ENCODE data around the gene ANGPT4. TPM values are rescaled to one million over a fixed set of nuclear protein-coding genes. Genes with fewer than 3 reads are reported as not detected.
"Not testable (repeated sequence)": the region's sequence is repeated elsewhere in the genome, so short reads cannot be mapped to it uniquely, and the experiment has no call there.

The ANGPT4 gene
- total RNA-seq, 2 donors from 2014 or later, result 0.06 TPM; not detected in 1

GRCh38 chr20:860891-861290 is 55.2 kb downstream of the ANGPT4 start:
- H3K9me3 Mint-ChIP-seq, result no peaks in the 10 kb centered on the region
- H3K27me3 Mint-ChIP-seq, result no peaks in the 10 kb centered on the region
- no peak for ATAC-seq (replicated peaks)
- H3K4me3 Mint-ChIP-seq, result no peak overlapping the region
- H3K27ac Mint-ChIP-seq, result no peak overlapping the region
- no peaks in the 10 kb centered on the region for H3K36me3 Mint-ChIP-seq (ENCODE audit: low read depth)
- H3K4me1 Mint-ChIP-seq, result peaks cover 26% of the 10 kb centered on the region

- Mint-ChIP-seq H3K9me3 (no peaks in the 10 kb centered on the region), H3K4me3 (peak overlapping the region; percentile 47), H3K36me3 (ENCODE audit: low read depth) (no peaks in the 10 kb centered on the region), H3K27ac (peak overlapping the region; percentile 28), H3K27me3 (no peaks in the 10 kb centered on the region), H3K4me1 (peaks cover 26% of the 10 kb centered on the region)
- ATAC-seq (replicated peaks), result peak; percentile 61
These were observed 56.3 kb downstream of the ANGPT4 start for GRCh38 chr20:859751-860231.

- no peaks in the 10 kb centered on the region for H3K9me3 Mint-ChIP-seq
- H3K27me3 Mint-ChIP-seq, result no peaks in the 10 kb centered on the region
- H3K36me3 Mint-ChIP-seq (ENCODE audit: low read depth), result no peaks in the 10 kb centered on the region
- ATAC-seq (replicated peaks), result no peak
- peak overlapping the region; percentile 36 for H3K27ac Mint-ChIP-seq
- H3K4me3 Mint-ChIP-seq, result no peak overlapping the region
- peaks cover 40% of the 10 kb centered on the region for H3K4me1 Mint-ChIP-seq
These were observed 58.1 kb downstream of the ANGPT4 start for GRCh38 chr20:858011-858410.

- H3K4me1 Mint-ChIP-seq, result peaks cover 45% of the 10 kb centered on the region
- H3K27me3 Mint-ChIP-seq, result no peaks in the 10 kb centered on the region
- peak overlapping the region; percentile 33 for H3K4me3 Mint-ChIP-seq
- H3K9me3 Mint-ChIP-seq, result no peaks in the 10 kb centered on the region
- ATAC-seq (replicated peaks), result peak; percentile 72
- H3K36me3 Mint-ChIP-seq (ENCODE audit: low read depth), result no peaks in the 10 kb centered on the region
- H3K27ac Mint-ChIP-seq, result no peak overlapping the region
These were observed 59.8 kb downstream of the ANGPT4 start for GRCh38 chr20:856361-856775.

GRCh38 chr20:855466-856360 is 60.4 kb downstream of the ANGPT4 start:
- no peak overlapping the region for H3K27ac Mint-ChIP-seq
- no peaks in the 10 kb centered on the region for H3K36me3 Mint-ChIP-seq (ENCODE audit: low read depth)
- no peaks in the 10 kb centered on the region for H3K9me3 Mint-ChIP-seq
- no peaks in the 10 kb centered on the region for H3K27me3 Mint-ChIP-seq
- H3K4me1 Mint-ChIP-seq, result peaks cover 45% of the 10 kb centered on the region
- peak overlapping the region; percentile 33 for H3K4me3 Mint-ChIP-seq
- no peak for ATAC-seq (replicated peaks)

DNA sequence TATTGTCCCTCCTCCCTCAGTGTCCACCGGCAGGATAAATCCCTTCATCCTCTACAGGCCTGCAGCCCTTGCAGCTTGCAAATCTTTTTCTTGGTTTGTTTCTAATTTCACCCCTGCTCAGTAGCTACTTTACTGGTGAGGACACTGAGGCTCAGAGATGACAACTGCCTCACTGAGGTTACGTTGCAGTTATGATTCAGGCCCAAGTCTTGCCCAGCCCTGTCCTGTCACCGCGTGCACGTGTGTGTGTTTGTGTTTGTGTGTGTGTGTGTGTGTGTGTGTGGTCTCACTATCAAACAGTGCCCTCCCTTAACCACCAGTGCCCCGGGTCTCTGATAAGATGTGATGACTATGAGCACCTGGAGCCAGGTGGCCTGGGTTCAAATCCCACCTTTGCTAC is 61.5 kb downstream of the ANGPT4 start:
- Mint-ChIP-seq H3K27ac (no peak overlapping the region), H3K4me1 (peaks cover 37% of the 10 kb centered on the region), H3K36me3 (ENCODE audit: low read depth) (no peaks in the 10 kb centered on the region), H3K27me3 (no peaks in the 10 kb centered on the region), H3K9me3 (no peaks in the 10 kb centered on the region), H3K4me3 (no peak overlapping the region)
- ATAC-seq (replicated peaks), result no peak

- Mint-ChIP-seq H3K27me3 (no peaks in the 10 kb centered on the region), H3K9me3 (no peaks in the 10 kb centered on the region), H3K4me3 (no peak overlapping the region), H3K4me1 (peaks cover 31% of the 10 kb centered on the region), H3K27ac (peak overlapping the region; percentile 26), H3K36me3 (ENCODE audit: low read depth) (no peaks in the 10 kb centered on the region)
- peak; percentile 34 for ATAC-seq (replicated peaks)
These were observed 62.6 kb downstream of the ANGPT4 start for GRCh38 chr20:853406-853996.

- Mint-ChIP-seq H3K4me1 (peaks cover 32% of the 10 kb centered on the region), H3K36me3 (ENCODE audit: low read depth) (peaks cover 10% of the 10 kb centered on the region), H3K27ac (peak overlapping the region; percentile 38)
- H3K4me3 Mint-ChIP-seq; ATAC-seq (replicated peaks); H3K9me3 Mint-ChIP-seq; H3K27me3 Mint-ChIP-seq: not testable (repeated sequence)
These were observed 67.4 kb downstream of the ANGPT4 start for GRCh38 chr20:848731-849130.

DNA sequence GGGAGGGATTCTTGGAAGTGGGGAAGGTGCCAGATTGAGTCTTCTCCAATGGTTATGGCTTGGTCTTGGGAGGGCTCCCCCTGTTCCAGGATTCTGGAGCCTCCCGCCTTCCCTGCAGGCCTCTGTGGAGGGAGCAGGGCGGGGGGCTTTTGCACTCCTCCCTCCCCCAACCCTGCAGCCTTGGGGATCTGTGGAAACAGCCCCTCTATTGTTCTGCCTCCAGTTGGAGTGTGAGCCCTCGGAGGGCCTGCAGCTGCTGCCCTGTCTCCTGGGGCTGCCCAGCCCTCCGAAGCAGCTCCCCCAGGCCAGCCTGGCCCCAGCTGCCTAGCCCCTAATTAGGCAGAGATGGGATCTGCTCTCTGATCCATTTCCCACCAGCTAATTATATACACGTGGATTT is 67.9 kb downstream of the ANGPT4 start:
- Mint-ChIP-seq H3K36me3 (ENCODE audit: low read depth) (peaks cover 10% of the 10 kb centered on the region), H3K4me1 (peaks cover 26% of the 10 kb centered on the region), H3K27me3 (no peaks in the 10 kb centered on the region), H3K9me3 (no peaks in the 10 kb centered on the region), H3K4me3 (no peak overlapping the region), H3K27ac (peak overlapping the region; percentile 38)
- ATAC-seq (replicated peaks), result no peak

- Mint-ChIP-seq H3K4me3 (peak overlapping the region; percentile 84), H3K27ac (peak overlapping the region; percentile 82), H3K36me3 (ENCODE audit: low read depth) (peaks cover 10% of the 10 kb centered on the region), H3K9me3 (no peaks in the 10 kb centered on the region), H3K4me1 (peaks cover 23% of the 10 kb centered on the region), H3K27me3 (no peaks in the 10 kb centered on the region)
- peak; percentile 14 for ATAC-seq (replicated peaks)
These were observed 69.2 kb downstream of the ANGPT4 start for GRCh38 chr20:846894-847278.

DNA sequence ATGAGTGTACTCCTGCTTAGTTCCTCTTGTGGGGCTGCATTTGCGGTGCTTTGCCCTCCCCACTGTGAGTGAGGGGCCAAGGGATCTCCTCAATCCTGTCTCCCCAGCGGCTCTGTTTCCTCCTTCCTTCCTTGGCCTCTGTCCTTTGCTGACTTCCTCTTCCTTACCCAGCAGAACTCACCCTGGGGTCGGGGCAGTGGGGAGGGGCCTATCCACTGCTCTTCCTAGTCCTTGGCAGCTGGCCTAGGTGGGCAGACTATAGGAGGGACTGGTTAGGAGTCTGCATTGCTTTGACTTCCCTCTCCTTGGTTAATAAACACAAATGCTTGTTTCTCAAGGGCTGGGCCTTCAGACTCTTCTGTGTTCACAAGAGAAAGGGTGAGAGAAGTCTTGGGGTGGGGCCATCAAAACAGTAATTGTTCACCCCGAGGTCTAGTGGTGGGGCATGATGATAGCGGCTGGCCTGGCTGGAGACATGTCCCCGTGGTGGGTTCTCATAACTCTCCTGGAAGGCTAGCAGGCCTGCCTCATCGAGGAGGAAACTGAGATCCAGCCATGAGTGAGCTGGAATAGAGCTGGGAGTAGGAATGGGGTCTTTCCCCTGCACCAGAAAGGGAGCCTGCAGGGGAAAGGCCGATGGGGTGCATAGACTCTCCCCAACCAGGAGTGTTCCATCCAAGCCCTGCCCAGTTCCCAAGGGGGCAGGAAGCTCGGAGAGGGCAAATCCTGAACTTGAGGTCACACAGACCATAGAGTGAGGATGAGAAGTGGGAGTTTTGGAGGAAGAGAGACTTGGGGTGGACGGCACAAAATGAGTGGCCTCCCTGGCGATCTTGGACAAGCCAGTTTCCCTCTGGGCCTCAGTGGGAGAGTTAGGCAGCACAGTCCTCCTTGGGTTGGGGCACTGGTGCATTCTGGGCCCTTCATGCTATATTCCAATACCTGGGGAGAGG is 69.9 kb downstream of the ANGPT4 start:
- Mint-ChIP-seq H3K36me3 (ENCODE audit: low read depth) (peaks cover 10% of the 10 kb centered on the region), H3K27ac (peak overlapping the region; percentile 82), H3K4me1 (peaks cover 19% of the 10 kb centered on the region), H3K9me3 (no peaks in the 10 kb centered on the region), H3K27me3 (no peaks in the 10 kb centered on the region), H3K4me3 (peak overlapping the region; percentile 84)
- no peak for ATAC-seq (replicated peaks)

DNA sequence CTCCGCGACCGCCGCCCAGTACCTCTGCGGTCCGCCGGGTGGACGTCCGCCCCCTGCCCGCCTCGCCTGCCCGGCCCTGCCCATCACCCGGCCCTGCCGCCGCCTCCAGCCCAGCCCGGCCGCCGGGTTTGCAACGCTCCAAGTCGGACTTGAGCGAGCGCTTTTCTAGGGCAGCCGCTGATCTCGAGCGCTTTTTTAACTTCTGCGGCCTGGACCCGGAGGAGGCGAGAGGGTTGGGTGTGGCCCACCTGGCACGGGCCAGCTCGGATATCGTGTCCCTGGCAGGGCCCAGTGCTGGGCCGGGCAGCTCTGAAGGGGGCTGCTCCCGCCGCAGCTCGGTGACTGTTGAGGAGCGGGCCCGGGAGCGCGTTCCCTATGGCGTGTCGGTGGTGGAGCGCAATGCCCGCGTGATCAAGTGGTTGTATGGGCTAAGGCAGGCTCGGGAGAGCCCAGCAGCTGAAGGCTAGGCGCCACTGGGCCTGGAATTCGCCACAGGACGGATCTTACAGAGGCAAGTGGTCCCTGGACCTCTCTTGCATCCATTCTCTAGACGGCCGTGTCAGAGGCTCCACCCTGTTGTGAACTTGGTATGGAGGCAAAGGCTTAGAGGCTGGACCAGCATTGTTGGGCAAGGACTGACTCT is 70.8 kb downstream of the ANGPT4 start:
- no peak for ATAC-seq (replicated peaks)
- Mint-ChIP-seq H3K4me1 (peaks cover 19% of the 10 kb centered on the region), H3K36me3 (ENCODE audit: low read depth) (peaks cover 10% of the 10 kb centered on the region), H3K27ac (no peak overlapping the region), H3K27me3 (no peaks in the 10 kb centered on the region), H3K9me3 (no peaks in the 10 kb centered on the region), H3K4me3 (peak overlapping the region; percentile 84)

DNA sequence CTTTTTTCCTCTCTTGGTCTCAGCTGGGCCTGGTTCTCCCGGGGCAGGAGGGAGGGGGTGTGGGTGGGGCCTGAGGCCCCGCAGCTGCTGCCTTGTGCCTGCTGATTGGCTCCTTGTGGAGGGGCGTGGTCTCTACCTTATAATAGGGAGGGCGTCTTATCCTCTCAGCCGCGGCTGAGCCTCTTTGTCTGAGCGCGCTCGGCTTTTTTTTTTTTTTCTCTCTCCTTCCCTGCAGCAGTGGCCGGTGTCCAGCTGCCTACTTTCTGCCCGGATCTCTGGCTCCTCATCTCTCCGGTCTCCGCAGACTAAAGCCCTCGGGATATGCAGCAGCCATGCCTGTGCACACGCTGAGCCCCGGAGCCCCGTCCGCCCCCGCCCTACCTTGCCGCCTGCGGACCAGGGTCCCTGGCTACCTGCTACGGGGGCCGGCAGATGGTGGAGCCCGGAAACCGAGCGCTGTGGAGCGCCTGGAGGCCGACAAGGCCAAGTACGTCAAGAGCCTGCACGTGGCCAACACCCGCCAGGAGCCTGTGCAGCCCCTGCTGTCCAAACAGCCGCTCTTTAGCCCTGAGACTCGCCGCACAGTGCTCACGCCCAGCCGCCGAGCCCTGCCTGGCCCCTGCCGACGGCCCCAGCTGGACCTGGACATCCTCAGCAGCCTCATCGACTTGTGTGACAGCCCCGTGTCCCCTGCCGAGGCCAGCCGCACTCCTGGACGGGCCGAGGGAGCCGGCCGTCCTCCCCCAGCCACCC is 71.5 kb downstream of the ANGPT4 start:
- peak; percentile 98 for ATAC-seq (replicated peaks)
- no peaks in the 10 kb centered on the region for H3K9me3 Mint-ChIP-seq

More for the DNA sequence above, 71.5 kb downstream of the ANGPT4 start:
- no peaks in the 10 kb centered on the region for H3K27me3 Mint-ChIP-seq
- H3K4me1 Mint-ChIP-seq, result peaks cover 19% of the 10 kb centered on the region
- peak overlapping the region; percentile 15 for H3K27ac Mint-ChIP-seq
- H3K36me3 Mint-ChIP-seq (ENCODE audit: low read depth), result peaks cover 10% of the 10 kb centered on the region
- peak overlapping the region; percentile 84 for H3K4me3 Mint-ChIP-seq

Measured in activated T-helper 17 cell treated with anti-CD3 and anti-CD28 coated beads, Interleukin-2, amount 50 U/mL, for 72 hours (primary cell).